ENCODE results near the gene NLRP1.
A peak's percentile ranks its signal among the peaks of the same experiment; 100 is the strongest.

The NLRP1 gene

GRCh38 chr17:5584383-5585286 lies at the start of gene NLRP1:
TSS of gene NLRP1 (minus strand) at chr17:5584509. CDS start at chr17:5583957, 552 bp downstream.
- peak; percentile 78 to 88 (median 84) for DNase-seq

- DNase-seq: no peak
Measured at GRCh38 chr17:5631958-5632590, 47.8 kb upstream of the NLRP1 start.

GRCh38 chr17:5630434-5630833 lies 46.1 kb upstream of the NLRP1 start:
- no peak for DNase-seq

- DNase-seq: no peak
Measured at GRCh38 chr17:5629128-5629527, 44.8 kb upstream of the NLRP1 start.

- no peak for DNase-seq
Measured at GRCh38 chr17:5628262-5628661, 44.0 kb upstream of the NLRP1 start.

GRCh38 chr17:5624211-5624610 lies 39.9 kb upstream of the NLRP1 start:
- DNase-seq: no peak

- DNase-seq: no peak
Measured at GRCh38 chr17:5621729-5622128, 37.4 kb upstream of the NLRP1 start.

- DNase-seq: no peak
Measured at GRCh38 chr17:5621026-5621425, 36.7 kb upstream of the NLRP1 start.

GRCh38 chr17:5619088-5619740 lies 34.9 kb upstream of the NLRP1 start:
- DNase-seq: no peak

GRCh38 chr17:5618476-5618875 lies 34.2 kb upstream of the NLRP1 start:
- no peak for DNase-seq

- DNase-seq: no peak
Measured at GRCh38 chr17:5615476-5615875, 31.2 kb upstream of the NLRP1 start.

GRCh38 chr17:5610956-5611355 lies 26.6 kb upstream of the NLRP1 start:
- no peak for DNase-seq

GRCh38 chr17:5608399-5609112 lies 24.2 kb upstream of the NLRP1 start:
- no peak for DNase-seq

GRCh38 chr17:5607946-5608345 lies 23.6 kb upstream of the NLRP1 start:
- no peak for DNase-seq

GRCh38 chr17:5605452-5605851 lies 21.1 kb upstream of the NLRP1 start:
- DNase-seq: no peak

GRCh38 chr17:5600041-5600440 lies 15.7 kb upstream of the NLRP1 start:
- DNase-seq: no peak

- DNase-seq: no peak
Measured at GRCh38 chr17:5598457-5598856, 14.1 kb upstream of the NLRP1 start.

GRCh38 chr17:5596421-5596820 lies 12.1 kb upstream of the NLRP1 start:
- no peak for DNase-seq

- no peak for DNase-seq
Measured at GRCh38 chr17:5595831-5596230, 11.5 kb upstream of the NLRP1 start.

- DNase-seq: no peak
Measured at GRCh38 chr17:5592382-5592781, 8.1 kb upstream of the NLRP1 start.

GRCh38 chr17:5591966-5592365 lies 7.7 kb upstream of the NLRP1 start:
- DNase-seq: no peak

- DNase-seq: no peak
Measured at GRCh38 chr17:5588584-5588983, 4.3 kb upstream of the NLRP1 start.

GRCh38 chr17:5587438-5588032 lies 3.2 kb upstream of the NLRP1 start:
- peak in 2 of 4 experiments; percentile 24 to 34 for DNase-seq
